HG03521 (cell line): ENCODE data around the gene PCBP4.

Experiments
- ATAC-seq: cut with Tn5 transposase; IDR thresholded peaks from one replicate; pipeline ENCODE4 v1.9.1; 2021; ENCODE audit warnings: mild to moderate bottlenecking, moderate library complexity; ENCODE audit not compliant: unreplicated experiment

The PCBP4 gene

GRCh38 chr3:51958603-51959521 lies 8.4 kb downstream of the PCBP4 start:
- ATAC-seq = no peak

DNA sequence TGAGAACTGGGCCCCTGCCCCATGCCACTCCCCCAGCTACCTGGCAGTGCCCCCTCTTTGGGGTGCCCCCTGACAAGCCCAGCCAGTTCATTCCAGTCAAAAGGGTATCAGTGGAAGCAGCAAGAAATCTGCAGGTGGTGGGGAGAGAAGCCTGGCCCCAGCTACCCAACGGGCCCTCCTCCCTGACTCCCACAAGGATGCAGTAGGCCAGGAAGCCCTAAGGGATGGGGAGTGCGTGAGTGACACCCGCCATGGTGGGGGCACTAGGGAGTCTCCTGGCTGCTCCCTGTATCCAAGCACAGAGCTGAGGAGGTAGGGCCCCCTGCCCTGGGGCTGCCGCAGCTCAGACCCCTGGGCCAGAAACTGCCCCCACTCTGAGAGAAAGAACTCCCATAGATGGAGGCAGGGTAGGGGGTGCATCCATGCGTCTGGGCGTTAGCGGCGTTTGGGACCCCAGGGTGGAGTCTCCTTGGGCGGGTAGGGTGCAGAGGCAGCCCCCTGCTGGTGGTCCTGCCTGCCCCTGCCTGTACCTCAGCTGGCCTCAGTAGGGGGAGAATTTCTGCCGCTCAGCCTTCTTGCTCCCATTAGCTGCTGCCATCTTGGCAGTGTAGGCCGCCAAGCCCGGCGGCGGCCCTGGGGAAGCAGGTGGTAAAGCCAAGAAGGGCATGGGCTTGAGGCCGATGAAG lies 9.6 kb downstream of the PCBP4 start:
- ATAC-seq = no peak

DNA sequence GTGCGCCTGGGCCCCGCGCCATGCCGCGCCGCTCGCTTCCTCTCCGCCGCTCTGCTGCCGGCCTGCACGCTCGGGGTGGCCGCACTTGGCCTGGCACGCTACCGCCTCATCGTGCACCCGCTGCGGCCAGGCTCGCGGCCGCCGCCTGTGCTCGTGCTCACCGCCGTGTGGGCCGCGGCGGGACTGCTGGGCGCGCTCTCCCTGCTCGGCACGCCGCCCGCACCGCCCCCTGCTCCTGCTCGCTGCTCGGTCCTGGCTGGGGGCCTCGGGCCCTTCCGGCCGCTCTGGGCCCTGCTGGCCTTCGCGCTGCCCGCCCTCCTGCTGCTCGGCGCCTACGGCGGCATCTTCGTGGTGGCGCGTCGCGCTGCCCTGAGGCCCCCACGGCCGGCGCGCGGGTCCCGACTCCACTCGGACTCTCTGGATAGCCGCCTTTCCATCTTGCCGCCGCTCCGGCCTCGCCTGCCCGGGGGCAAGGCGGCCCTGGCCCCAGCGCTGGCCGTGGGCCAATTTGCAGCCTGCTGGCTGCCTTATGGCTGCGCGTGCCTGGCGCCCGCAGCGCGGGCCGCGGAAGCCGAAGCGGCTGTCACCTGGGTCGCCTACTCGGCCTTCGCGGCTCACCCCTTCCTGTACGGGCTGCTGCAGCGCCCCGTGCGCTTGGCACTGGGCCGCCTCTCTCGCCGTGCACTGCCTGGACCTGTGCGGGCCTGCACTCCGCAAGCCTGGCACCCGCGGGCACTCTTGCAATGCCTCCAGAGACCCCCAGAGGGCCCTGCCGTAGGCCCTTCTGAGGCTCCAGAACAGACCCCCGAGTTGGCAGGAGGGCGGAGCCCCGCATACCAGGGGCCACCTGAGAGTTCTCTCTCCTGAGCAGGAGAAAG lies 11.1 kb downstream of the PCBP4 start:
- no peak for ATAC-seq

GRCh38 chr3:51955175-51955892 lies 11.9 kb downstream of the PCBP4 start, which contains the start of gene GPR62:
GPR62 (plus strand) TSS chr3:51955381; CDS start chr3:51955653, 272 bp downstream.
- no peak for ATAC-seq

DNA sequence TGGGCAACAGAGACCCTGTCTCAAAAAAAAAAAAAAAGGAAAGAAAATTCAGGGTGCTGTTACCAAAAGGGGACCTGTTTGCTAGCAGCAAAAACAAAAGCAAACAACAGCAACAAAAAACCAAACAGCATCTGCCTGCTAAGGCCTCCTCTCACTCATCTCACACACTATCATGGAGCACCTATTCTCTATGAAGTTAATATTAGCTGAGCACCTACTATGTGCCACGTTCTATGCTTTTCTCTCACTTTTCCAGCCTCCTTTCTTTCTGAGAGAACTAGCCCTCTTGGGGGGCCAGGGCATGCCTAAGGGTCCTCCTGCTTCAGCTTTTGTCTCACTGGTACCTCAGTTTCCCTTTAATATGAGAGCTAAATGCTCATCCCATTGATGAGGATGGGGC lies 12.5 kb downstream of the PCBP4 start:
- ATAC-seq = no peak

DNA sequence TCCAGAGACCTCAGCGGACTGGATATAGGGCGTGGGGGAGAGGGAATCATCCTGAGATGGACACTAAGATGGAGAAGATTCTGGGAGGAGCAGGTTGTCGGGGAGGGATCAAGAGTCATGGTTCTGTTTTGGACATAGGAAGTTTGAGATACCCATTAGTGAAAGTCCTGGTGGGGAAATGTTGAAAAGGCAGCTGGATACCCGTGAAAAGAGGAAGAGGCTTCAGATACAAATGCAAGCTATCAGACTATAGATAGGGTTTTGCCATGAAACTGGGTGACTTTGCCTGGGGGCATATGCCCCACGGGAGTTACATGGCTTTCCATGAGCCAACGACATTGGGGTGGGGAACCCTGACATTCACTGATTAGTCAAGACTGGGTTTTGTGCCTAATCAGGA lies 13.1 kb downstream of the PCBP4 start:
- ATAC-seq = no peak

- no peak for ATAC-seq
These were observed 13.8 kb downstream of the PCBP4 start for GRCh38 chr3:51953445-51953844.

DNA sequence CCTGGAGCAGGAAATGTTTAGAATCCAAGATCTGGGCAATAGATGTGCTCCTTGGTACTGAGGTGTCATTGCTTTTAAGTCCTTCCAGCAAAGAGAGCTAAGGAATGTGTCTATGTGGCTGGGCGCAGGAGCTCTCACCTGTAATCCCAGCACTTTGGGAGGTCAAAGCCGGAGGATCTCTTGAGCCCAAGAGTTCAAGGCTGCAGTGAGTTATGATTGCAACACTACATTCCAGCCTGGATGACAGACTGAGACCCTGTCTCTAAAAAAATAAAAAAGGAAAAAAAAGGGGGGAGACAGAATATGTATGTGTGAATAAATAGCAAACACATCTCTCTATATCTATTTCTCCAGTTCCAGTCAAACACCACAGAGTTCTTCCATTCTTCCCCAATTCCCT lies 16.4 kb downstream of the PCBP4 start:
- ATAC-seq = no peak

- no peak for ATAC-seq
These were observed 18.1 kb downstream of the PCBP4 start for GRCh38 chr3:51949121-51949520.

DNA sequence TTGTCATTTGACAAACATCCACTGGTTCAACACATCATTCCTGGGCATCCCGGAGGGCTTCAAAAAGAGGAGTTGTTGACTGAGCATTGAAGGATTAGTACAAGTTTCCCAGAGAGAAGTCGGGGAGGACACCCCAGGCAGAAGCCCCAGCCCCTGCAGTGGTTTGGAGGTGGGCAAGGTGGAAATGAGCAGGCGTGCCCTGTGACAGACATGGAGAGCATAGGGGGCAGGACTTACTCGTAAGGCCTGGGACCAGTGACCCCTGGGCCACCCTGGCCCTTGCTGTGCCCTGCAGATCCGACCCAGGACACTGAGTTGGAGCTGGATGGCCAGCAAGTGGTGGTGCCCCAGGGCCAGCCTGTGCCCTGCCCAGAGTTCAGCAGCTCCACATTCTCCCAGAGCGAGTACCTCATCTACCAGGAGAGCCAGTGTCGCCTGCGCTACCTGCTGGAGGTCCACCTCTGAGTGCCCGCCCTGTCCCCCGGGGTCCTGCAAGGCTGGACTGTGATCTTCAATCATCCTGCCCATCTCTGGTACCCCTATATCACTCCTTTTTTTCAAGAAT lies 19.2 kb downstream of the PCBP4 start:
- ATAC-seq = no peak

GRCh38 chr3:51947215-51947900 lies 19.9 kb downstream of the PCBP4 start:
- ATAC-seq = no peak

DNA sequence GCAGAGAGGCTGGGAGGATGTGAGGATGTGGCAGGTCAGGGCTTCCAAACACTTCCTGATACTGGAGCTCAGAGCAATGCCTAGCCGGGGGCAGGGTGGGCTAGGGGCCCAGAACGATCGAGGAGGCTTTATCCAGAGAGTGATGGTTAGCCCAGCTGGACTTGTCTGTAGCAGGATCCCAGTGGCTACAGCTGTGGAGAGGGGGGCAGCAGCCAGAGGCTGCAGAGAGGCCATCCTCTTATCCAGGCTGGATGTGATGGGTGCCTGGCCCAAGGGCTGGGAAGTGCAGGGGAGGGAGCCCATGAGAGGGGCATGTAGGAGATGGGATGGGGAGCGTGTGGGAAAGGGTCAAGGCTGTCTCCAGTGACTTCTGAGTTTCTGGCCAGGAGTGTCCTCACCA lies 20.5 kb downstream of the PCBP4 start:
- ATAC-seq = no peak

DNA sequence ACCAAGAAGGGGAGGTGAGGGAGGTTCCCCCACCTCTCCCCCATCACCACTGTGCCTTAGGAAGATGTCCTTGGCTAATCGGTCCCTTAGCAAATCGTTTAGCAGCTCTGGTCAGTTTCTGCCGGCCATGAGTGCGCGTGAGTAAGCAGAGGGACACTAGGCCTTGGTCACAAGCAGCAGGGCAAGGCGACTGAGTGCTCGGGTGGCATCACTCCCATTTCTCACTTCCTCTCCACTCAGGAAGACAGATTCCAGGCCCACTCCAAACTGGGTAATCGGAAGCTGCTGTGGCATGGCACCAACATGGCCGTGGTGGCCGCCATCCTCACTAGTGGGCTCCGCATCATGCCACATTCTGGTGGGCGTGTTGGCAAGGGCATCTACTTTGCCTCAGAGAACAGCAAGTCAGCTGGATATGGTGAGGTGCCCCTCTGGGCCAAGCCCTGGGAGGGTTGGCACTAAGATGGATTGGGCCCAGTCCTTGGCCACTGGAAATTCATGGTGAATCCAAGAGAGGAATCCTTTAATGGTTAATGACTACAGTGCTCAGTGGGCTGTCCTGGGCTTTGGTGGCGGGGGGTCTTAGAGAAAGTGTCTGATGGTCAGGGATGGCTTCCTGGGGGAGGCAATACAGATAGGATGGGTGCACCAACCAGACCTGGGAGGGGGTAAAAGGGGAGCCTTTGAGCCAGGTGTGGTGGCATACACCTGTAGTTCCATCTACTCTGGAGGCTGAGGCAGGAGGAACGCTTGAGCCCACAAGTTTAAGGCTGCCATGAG lies 21.1 kb downstream of the PCBP4 start:
- ATAC-seq = no peak

- ATAC-seq = no peak
These were observed 22.0 kb downstream of the PCBP4 start for GRCh38 chr3:51945031-51945840.

DNA sequence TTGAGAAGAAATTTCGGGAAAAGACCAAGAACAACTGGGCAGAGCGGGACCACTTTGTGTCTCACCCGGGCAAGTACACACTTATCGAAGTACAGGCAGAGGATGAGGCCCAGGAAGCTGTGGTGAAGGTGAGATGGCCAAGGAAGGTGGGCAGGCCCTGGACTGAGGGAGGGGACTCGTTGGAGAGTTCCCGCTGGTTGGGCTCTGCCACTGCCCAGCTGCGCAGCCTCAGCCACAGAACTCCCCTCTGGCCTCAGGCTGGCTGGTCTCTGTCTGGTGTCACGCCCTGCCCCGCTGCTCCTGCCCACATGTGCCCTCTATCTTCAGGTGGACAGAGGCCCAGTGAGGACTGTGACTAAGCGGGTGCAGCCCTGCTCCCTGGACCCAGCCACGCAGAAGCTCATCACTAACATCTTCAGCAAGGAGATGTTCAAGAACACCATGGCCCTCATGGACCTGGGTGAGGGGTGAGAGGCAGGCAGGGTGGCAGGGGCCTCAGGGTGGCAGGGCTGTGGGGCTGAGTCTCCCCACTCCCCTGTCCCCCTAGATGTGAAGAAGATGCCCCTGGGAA lies 22.7 kb downstream of the PCBP4 start:
- ATAC-seq = no peak

- ATAC-seq = no peak
These were observed 23.5 kb downstream of the PCBP4 start for GRCh38 chr3:51943451-51944391.
